Upper lobe of left lung (tissue), 4 donors: ENCODE data around the gene PRR23E.

Experiments used
- CTCF ChIP-seq, 6 experiments: fragments of 450-650 bp in 4 of 6; fragments of 200-600 bp in 2 of 6; sonication (generic) in 2 of 6; IDR thresholded peaks; one replicate each; pipeline ENCODE4 v1.5.1; 2016 to 2019; ENCODE audit warnings: antibody characterized with exemption in 6 of 6
- EP300 ChIP-seq, 4 donors: sonication (generic); formaldehyde crosslinking; IDR thresholded peaks; one replicate each; pipeline ENCODE4 v1.5.1; 2017; ENCODE audit warnings: antibody characterized with exemption in 4 of 4, control low read depth in 2 of 4
- POLR2A ChIP-seq, 4 donors: fragments of 450-650 bp; IDR thresholded peaks; one replicate each; pipeline ENCODE4 v1.5.1; 2016 to 2017; ENCODE audit warnings: antibody characterized with exemption in 4 of 4, mild to moderate bottlenecking in 2 of 4
- POLR2AphosphoS5 ChIP-seq, 2 donors: sonication (generic); formaldehyde crosslinking; IDR thresholded peaks; one replicate each; pipeline ENCODE4 v1.5.1; 2017; ENCODE audit warnings: antibody characterized with exemption in 2 of 2

- no peak for TF ChIP-seq CTCF (IDR thresholded peaks at IDR 0.05)
- TF ChIP-seq POLR2A (IDR thresholded peaks at IDR 0.05), result no peak
- no peak for TF ChIP-seq EP300 (IDR thresholded peaks at IDR 0.05)
- TF ChIP-seq POLR2AphosphoS5 (IDR thresholded peaks at IDR 0.05), result no peak
These were observed 36.4 kb upstream of the PRR23E start for GRCh38 chr3:127156338-127157050.
